HG02852 (cell line): ENCODE results near the gene AMFR.

Experiments
- ATAC-seq: cut with Tn5 transposase; IDR thresholded peaks from one replicate; pipeline ENCODE4 v1.9.1; 2021; ENCODE audit warnings: mild to moderate bottlenecking, moderate library complexity; ENCODE audit not compliant: unreplicated experiment

Gene AMFR

GRCh38 chr16:56424404-56424764 lies 961 bp downstream of the AMFR start:
- no peak for ATAC-seq

- ATAC-seq: no peak
Observed at GRCh38 chr16:56423584-56424403, 1.6 kb downstream of the AMFR start.

GRCh38 chr16:56422896-56423441 lies 2.4 kb downstream of the AMFR start:
- ATAC-seq: no peak

GRCh38 chr16:56421976-56422669 lies 3.2 kb downstream of the AMFR start:
- no peak for ATAC-seq

GRCh38 chr16:56421313-56421712 lies 4.0 kb downstream of the AMFR start:
- no peak for ATAC-seq

GRCh38 chr16:56420613-56421012 lies 4.7 kb downstream of the AMFR start:
- no peak for ATAC-seq

GRCh38 chr16:56419740-56420548 lies 5.4 kb downstream of the AMFR start:
- no peak for ATAC-seq

- ATAC-seq: no peak
Observed at GRCh38 chr16:56417138-56417537, 8.2 kb downstream of the AMFR start.

- ATAC-seq: no peak
Observed at GRCh38 chr16:56415875-56416274, 9.5 kb downstream of the AMFR start.

- ATAC-seq: no peak
Observed at GRCh38 chr16:56414366-56414765, 11.0 kb downstream of the AMFR start.

GRCh38 chr16:56413381-56413780 lies 12.0 kb downstream of the AMFR start:
- no peak for ATAC-seq

GRCh38 chr16:56411624-56412023 lies 13.7 kb downstream of the AMFR start:
- no peak for ATAC-seq

- no peak for ATAC-seq
Observed at GRCh38 chr16:56411123-56411522, 14.2 kb downstream of the AMFR start.

GRCh38 chr16:56409195-56409594 lies 16.1 kb downstream of the AMFR start:
- no peak for ATAC-seq

- ATAC-seq: no peak
Observed at GRCh38 chr16:56408379-56409098, 16.8 kb downstream of the AMFR start.

GRCh38 chr16:56405977-56406672 lies 19.2 kb downstream of the AMFR start:
- ATAC-seq: no peak

- ATAC-seq: no peak
Observed at GRCh38 chr16:56401482-56401881, 23.9 kb downstream of the AMFR start.

GRCh38 chr16:56400458-56400857 lies 24.9 kb downstream of the AMFR start:
- no peak for ATAC-seq

- no peak for ATAC-seq
Observed at GRCh38 chr16:56399486-56399885, 25.9 kb downstream of the AMFR start.

GRCh38 chr16:56399047-56399446 lies 26.3 kb downstream of the AMFR start:
- no peak for ATAC-seq
